K562 (cell line): ENCODE measurements around the gene REEP2. TPM values are rescaled to one million over a fixed set of nuclear protein-coding genes. Genes with fewer than 3 reads are reported as not detected.

Experiments used
- CHD1 ChIP-seq: fragments of 200-600 bp; sonication (generic); IDR thresholded peaks from one replicate; pipeline ENCODE4 v1.6.1; 2012; ENCODE audit warnings: mild to moderate bottlenecking, moderate library complexity, low read length, inconsistent platforms
- CHD2 ChIP-seq: IDR thresholded peaks from 2 replicates; pipeline ENCODE4 v1.6.1; 2011; ENCODE audit warnings: low read depth, low read length
- DDX20 ChIP-seq: fragments of 450-650 bp; IDR thresholded peaks from 2 replicates; pipeline ENCODE4 v1.6.1; 2016; ENCODE audit warnings: missing genetic modification characterization, low read depth, mild to moderate bottlenecking, missing compliant biosample characterization, moderate library complexity
- GMEB1 ChIP-seq: fragments of 250-450 bp; sonication (Bioruptor Pico); IDR thresholded peaks from 2 replicates; pipeline ENCODE4 v1.4.0; 2020; ENCODE audit warnings: mild to moderate bottlenecking
- JUN ChIP-seq, 2 experiments: sonication (generic) in 1 of 2; formaldehyde crosslinking in 1 of 2; IDR thresholded peaks; 2 replicates each; pipeline versions ENCODE4 v1.6.1 to v1.8.0; 2012 to 2022; ENCODE audit warnings: borderline replicate concordance in 2 of 2, mild to moderate bottlenecking in 2 of 2, improper control_type of control experiment in 1 of 2, low read depth in 1 of 2, low read length in 1 of 2, missing genetic modification reagents in 1 of 2
- MAX ChIP-seq: sonication (generic); formaldehyde crosslinking; IDR thresholded peaks from 2 replicates; pipeline ENCODE4 v1.9.0; 2022; ENCODE audit warnings: mild to moderate bottlenecking, missing genetic modification reagents
- MYNN ChIP-seq, 2 experiments: sonication (generic); formaldehyde crosslinking in 1 of 2; IDR thresholded peaks; 2 replicates each; pipeline versions ENCODE4 v1.5.0 to v1.6.1; 2016 to 2020; ENCODE audit warnings: antibody characterized with exemption in 1 of 2, missing genetic modification reagents in 1 of 2
- NR2C2 ChIP-seq, 2 experiments: fragments of 200-800 bp in 1 of 2; sonication (Bioruptor generic) in 1 of 2; sonication (generic) in 1 of 2; formaldehyde crosslinking in 1 of 2; IDR thresholded peaks; 2 replicates each; pipeline versions ENCODE4 v1.6.1 to v1.8.0; 2016 to 2022; ENCODE audit warnings: mild to moderate bottlenecking in 1 of 2, missing compliant biosample characterization in 1 of 2, missing genetic modification characterization in 1 of 2, missing genetic modification reagents in 1 of 2
- SUPT5H ChIP-seq: fragments of 450-650 bp; IDR thresholded peaks from 2 replicates; pipeline ENCODE4 v1.6.1; 2016
- TBL1XR1 ChIP-seq, 2 experiments: IDR thresholded peaks; 2 replicates each; pipeline ENCODE4 v1.6.1; 2012; ENCODE audit warnings: improper control_type of control experiment in 2 of 2, low read length in 2 of 2, mild to moderate bottlenecking in 1 of 2
- ZBTB40 ChIP-seq, 2 experiments: fragments of 450-650 bp in 1 of 2; sonication (generic) in 1 of 2; formaldehyde crosslinking in 1 of 2; IDR thresholded peaks; 2 replicates each; pipeline versions ENCODE4 v1.7.1 to v1.9.0; 2016 to 2022; ENCODE audit warnings: inconsistent platforms in 1 of 2, mild to moderate bottlenecking in 1 of 2, missing genetic modification reagents in 1 of 2
- ZNF165 ChIP-seq: fragments of 250-450 bp; sonication (Bioruptor Pico); IDR thresholded peaks from 2 replicates; pipeline ENCODE4 v1.4.0; 2020; ENCODE audit warnings: borderline replicate concordance
- ZNF3 ChIP-seq: fragments of 250-450 bp; sonication (Bioruptor Pico); IDR thresholded peaks from 2 replicates; pipeline ENCODE4 v1.5.0; 2021; ENCODE audit warnings: mild to moderate bottlenecking, moderate library complexity
- ZNF511 ChIP-seq: sonication (generic); formaldehyde crosslinking; IDR thresholded peaks from 2 replicates; pipeline ENCODE4 v1.8.0; 2022; ENCODE audit warnings: mild to moderate bottlenecking, missing genetic modification reagents
- polyA plus RNA-seq, 8 experiments: library from polyadenylated mRNA; depleted of rRNA in 4 of 8; stranded (reverse) in 5 of 8; unstranded in 3 of 8; fragments of >200 nt; fragmentation: Nextera tagmentation in 2 of 8; fragmentation: Illumina TruSeq in 1 of 8; extraction: Ambion mirVana in 2 of 8; extraction: Trizol in 1 of 8; gene quantifications; 2 replicates each; pipeline versions ENCODE4 v1.2.1 to v1.2.3, GENCODE V29; 2011 to 2014; ENCODE audit warnings: inconsistent platforms in 1 of 8, missing spikeins in 1 of 8
- total RNA-seq, 7 experiments: library from RNA; depleted of rRNA in 6 of 7; stranded (reverse); fragments of >200 nt in 6 of 7; fragmentation: Illumina TruSeq in 2 of 7; extraction: Trizol in 2 of 7; gene quantifications; 2 replicates each; pipeline versions ENCODE4 v1.2.1 to v1.2.3, GENCODE V29; 2011 to 2021; ENCODE audit warnings: low replicate concordance in 1 of 7

The REEP2 gene
- total and polyA plus RNA-seq, 9 of the 15 experiments (the other 6 are each of a cell fraction or from before 2014, with no cell fraction given): 0.03 to 1.1 (median 0.12) TPM; not detected in 1

GRCh38 chr5:138464008-138464387, 25.1 kb downstream of the REEP2 start (continued):
- TF ChIP-seq MAX (CRISPR knock-in tag): peak; percentile 85
- no peak; the same call in none of the 2 replicates for TF ChIP-seq ZBTB40 (IDR thresholded peaks at IDR 0.05)
- TF ChIP-seq ZBTB40 (CRISPR knock-in tag; IDR thresholded peaks at IDR 0.05): no peak
- peak; percentile 54; the same call in 1 of the 2 replicates for TF ChIP-seq MYNN (IDR thresholded peaks at IDR 0.05)
- no peak for TF ChIP-seq MYNN (CRISPR knock-in tag; IDR thresholded peaks at IDR 0.05)
- no peak for TF ChIP-seq DDX20
- TF ChIP-seq CHD1: no peak
- TF ChIP-seq CHD2: 0 out of 2 replicates have a peak, but pooled peaks have one; percentile 8
- no peak for TF ChIP-seq ZNF3 (CRISPR knock-in tag)
- TF ChIP-seq NR2C2 (CRISPR knock-in tag; IDR thresholded peaks at IDR 0.05): no peak
- TF ChIP-seq NR2C2 (tag; IDR thresholded peaks at IDR 0.05): no peak
- TF ChIP-seq ZNF511 (CRISPR knock-in tag): peak; percentile 90
- TF ChIP-seq SUPT5H: peak; percentile 73; the same call in 1 of the 2 replicates
- no peak; a peak in 2 of 4 replicates for TF ChIP-seq TBL1XR1 (IDR thresholded peaks at IDR 0.05; ENCODE audit: low read length in 2 of 2)
- TF ChIP-seq ZNF165: no peak
- TF ChIP-seq JUN (IDR thresholded peaks at IDR 0.05; ENCODE audit: borderline replicate concordance, low read depth, low read length): 0 out of 2 replicates have a peak, but pooled peaks have one; percentile 19
- TF ChIP-seq JUN (CRISPR knock-in tag; IDR thresholded peaks at IDR 0.05; ENCODE audit: borderline replicate concordance): no peak; the same call in 1 of the 2 replicates
- TF ChIP-seq GMEB1 (CRISPR knock-in tag): no peak; the same call in 1 of the 2 replicates
